ENCODE measurements around the gene PEMT. TPM values are rescaled to one million over a fixed set of nuclear protein-coding genes. Genes with fewer than 3 reads are reported as not detected.
A peak's percentile ranks its signal among the peaks of the same experiment; 100 is the strongest.

The PEMT gene
- total and polyA plus RNA-seq, 2 of the 4 experiments (the other 2 are of a cell fraction), result 23.3 to 49.5 TPM

DNA sequence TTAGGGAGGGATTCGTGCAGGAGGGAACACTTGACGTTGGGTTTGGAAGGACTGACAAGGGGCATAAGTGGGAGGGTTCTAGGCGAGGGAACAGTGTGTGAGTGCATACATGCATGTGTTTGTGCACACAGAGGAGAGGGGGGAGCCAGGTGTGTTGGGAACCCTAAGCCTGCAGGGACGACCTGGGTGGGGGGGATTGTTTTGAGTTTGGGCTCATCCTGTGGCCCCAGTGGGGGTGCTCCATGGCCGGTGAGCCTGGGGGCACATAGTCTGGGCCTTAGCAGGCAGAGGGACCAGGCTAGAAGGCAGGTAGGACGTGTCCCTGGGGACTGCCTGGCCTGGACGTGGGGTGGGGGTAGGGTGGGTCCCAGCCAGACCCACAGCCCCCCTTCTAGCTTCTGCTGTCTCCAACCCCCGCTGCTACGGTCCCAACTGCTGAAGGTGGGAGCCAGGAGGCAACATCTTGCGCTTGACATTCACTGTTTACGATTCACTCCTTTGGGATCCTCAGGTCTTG, 83.4 kb downstream of the PEMT start:
- Histone ChIP-seq H2AK9ac (replicated peaks; ENCODE audit: low read depth, low read length, poor library complexity) (peak overlapping the region; percentile 25), H2BK15ac (ENCODE audit: low read depth, low read length) (no peak overlapping the region), H4K5ac (ENCODE audit: low read depth, low read length) (no peak overlapping the region), H4K8ac (ENCODE audit: low read depth in 2 of 2, low read length in 2 of 2) (no peak overlapping the region), H3K36me3 (ENCODE audit: control insufficient read depth, insufficient read depth, low read length) (no peaks in the 10 kb centered on the region), H3K56ac (ENCODE audit: extremely low read depth, insufficient read depth, low read length) (no peak overlapping the region), H4K20me1 (ENCODE audit: insufficient read depth, low read length) (peaks cover 18% of the 10 kb centered on the region), H3K27ac (ENCODE audit: insufficient read depth, low read length) (no peak overlapping the region), H3K9ac (ENCODE audit: low read depth, low read length) (no peak overlapping the region), H3K9me1 (ENCODE audit: insufficient read depth, low read length) (no peaks in the 10 kb centered on the region; the same call in 1 of the 2 replicates), H2BK120ac (ENCODE audit: low read depth, low read length) (no peak overlapping the region), H2AK5ac (ENCODE audit: low read depth, low read length) (no peak overlapping the region), H3K4me2 (ENCODE audit: low read depth, low read length) (no peak overlapping the region), H3K27me3 (ENCODE audit: control insufficient read depth, insufficient read depth, low read length) (0 out of 2 replicates have a peak, but pooled peaks cover 1% of the 10 kb centered on the region), H3K79me1 (ENCODE audit: low read depth in 1 of 2, low read length in 2 of 2) (no peaks in the 10 kb centered on the region), H3K4ac (ENCODE audit: low read depth, low read length) (no peak overlapping the region), H2BK20ac (ENCODE audit: low read depth, low read length) (no peak overlapping the region), H2BK5ac (ENCODE audit: low read depth, low read length, poor library complexity, severe bottlenecking) (no peak overlapping the region), H3K14ac (replicated peaks; ENCODE audit: low read depth, low read length) (no peak overlapping the region), H3K18ac (ENCODE audit: low read depth, low read length) (no peak overlapping the region), H2AFZ (replicated peaks; ENCODE audit: low read length, poor library complexity) (no peak overlapping the region), H3K4me3 (ENCODE audit: insufficient read depth, low read depth, low read length) (no peak overlapping the region), H3K4me1 (ENCODE audit: control insufficient read depth, insufficient read depth, low read length) (peaks cover 9% of the 10 kb centered on the region), H3K9me3 (ENCODE audit: control insufficient read depth, insufficient read depth, low read length) (no peaks in the 10 kb centered on the region), H3K23ac (ENCODE audit: low read depth, low read length) (no peak overlapping the region), H4K91ac (ENCODE audit: insufficient read depth, low read depth, low read length) (no peak overlapping the region)
- ATAC-seq (ENCODE audit: low read depth) (no peak), DNase-seq (no peak)
- ChIA-PET POLR2A (ENCODE audit: unreplicated experiment) (no interaction called here), CTCF (interaction anchor here (0.6 kb wide), 1 partner anchor 14 kb away, joined by 3 read pairs; no protein-coding TSS in a partner anchor)
- 85% methylated on average over 3 of the region's 11 CpGs; no CpG with 5 or more reads in 1 of the 2 experiments for WGBS, 2 experiments (ENCODE audit: extremely low coverage in 2 of 2, insufficient read length in 1 of 2)
- in situ Hi-C loops (cut with MboI; ENCODE audit: low sequenced_read_pairs) (no loop called here), dilution Hi-C loops (cut with HindIII; ENCODE audit: low sequenced_read_pairs, unreplicated experiment) (no loop called here), intact Hi-C loops (cut with micrococcal nuclease) (no loop called here)
- BruUV-seq (replicated peaks), result no TSS peak
- TF ChIP-seq, protein P1, sequence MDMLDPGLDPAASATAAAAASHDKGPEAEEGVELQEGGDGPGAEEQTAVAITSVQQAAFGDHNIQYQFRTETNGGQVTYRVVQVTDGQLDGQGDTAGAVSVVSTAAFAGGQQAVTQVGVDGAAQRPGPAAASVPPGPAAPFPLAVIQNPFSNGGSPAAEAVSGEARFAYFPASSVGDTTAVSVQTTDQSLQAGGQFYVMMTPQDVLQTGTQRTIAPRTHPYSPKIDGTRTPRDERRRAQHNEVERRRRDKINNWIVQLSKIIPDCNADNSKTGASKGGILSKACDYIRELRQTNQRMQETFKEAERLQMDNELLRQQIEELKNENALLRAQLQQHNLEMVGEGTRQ (IDR thresholded peaks at IDR 0.05; ENCODE audit: low read depth, low read length), result no peak
- TF ChIP-seq RCOR1 (IDR thresholded peaks at IDR 0.05; ENCODE audit: insufficient replicate concordance, low read length) (no peak), MAFK (IDR thresholded peaks at IDR 0.05; ENCODE audit: low read depth, low read length) (no peak), CEBPB (IDR thresholded peaks at IDR 0.05; ENCODE audit: low read depth, low read length) (no peak), MAZ (IDR thresholded peaks at IDR 0.05; ENCODE audit: borderline replicate concordance, low read depth, low read length) (no peak), POLR2A (IDR thresholded peaks at IDR 0.05; ENCODE audit: low read depth, low read length) (no peak), NFE2L2 (IDR thresholded peaks at IDR 0.05; ENCODE audit: low read depth, low read length) (no peak)
- TF ChIP-seq, protein P2, sequence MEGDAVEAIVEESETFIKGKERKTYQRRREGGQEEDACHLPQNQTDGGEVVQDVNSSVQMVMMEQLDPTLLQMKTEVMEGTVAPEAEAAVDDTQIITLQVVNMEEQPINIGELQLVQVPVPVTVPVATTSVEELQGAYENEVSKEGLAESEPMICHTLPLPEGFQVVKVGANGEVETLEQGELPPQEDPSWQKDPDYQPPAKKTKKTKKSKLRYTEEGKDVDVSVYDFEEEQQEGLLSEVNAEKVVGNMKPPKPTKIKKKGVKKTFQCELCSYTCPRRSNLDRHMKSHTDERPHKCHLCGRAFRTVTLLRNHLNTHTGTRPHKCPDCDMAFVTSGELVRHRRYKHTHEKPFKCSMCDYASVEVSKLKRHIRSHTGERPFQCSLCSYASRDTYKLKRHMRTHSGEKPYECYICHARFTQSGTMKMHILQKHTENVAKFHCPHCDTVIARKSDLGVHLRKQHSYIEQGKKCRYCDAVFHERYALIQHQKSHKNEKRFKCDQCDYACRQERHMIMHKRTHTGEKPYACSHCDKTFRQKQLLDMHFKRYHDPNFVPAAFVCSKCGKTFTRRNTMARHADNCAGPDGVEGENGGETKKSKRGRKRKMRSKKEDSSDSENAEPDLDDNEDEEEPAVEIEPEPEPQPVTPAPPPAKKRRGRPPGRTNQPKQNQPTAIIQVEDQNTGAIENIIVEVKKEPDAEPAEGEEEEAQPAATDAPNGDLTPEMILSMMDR (conservative IDR thresholded peaks at IDR 0.05; ENCODE audit: low read depth, low read length), result no peak
- TF ChIP-seq, protein P3, sequence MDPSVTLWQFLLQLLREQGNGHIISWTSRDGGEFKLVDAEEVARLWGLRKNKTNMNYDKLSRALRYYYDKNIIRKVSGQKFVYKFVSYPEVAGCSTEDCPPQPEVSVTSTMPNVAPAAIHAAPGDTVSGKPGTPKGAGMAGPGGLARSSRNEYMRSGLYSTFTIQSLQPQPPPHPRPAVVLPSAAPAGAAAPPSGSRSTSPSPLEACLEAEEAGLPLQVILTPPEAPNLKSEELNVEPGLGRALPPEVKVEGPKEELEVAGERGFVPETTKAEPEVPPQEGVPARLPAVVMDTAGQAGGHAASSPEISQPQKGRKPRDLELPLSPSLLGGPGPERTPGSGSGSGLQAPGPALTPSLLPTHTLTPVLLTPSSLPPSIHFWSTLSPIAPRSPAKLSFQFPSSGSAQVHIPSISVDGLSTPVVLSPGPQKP (IDR thresholded peaks at IDR 0.05; ENCODE audit: borderline replicate concordance, low read depth, low read length), result no peak

Data from IMR-90 (cell line).